GM12892 (cell line): ENCODE data around the gene IGSF22.
A peak's percentile ranks its signal among the peaks of the same experiment; 100 is the strongest.

Source experiments
- DNase-seq: peaks from one replicate; pipeline ENCODE4 v3.0.0; 2011; ENCODE audit not compliant: insufficient read length
- FAIRE-seq: peaks from 2 replicates; lab custom pipeline; 2011; peaks lifted over from hg19 to GRCh38; lab: Jason Lieb, UNC
- POLR2A ChIP-seq: IDR thresholded peaks from 2 replicates; pipeline ENCODE4 v1.6.1; 2011; ENCODE audit warnings: low read depth, low read length, control low read depth
- POLR2AphosphoS5 ChIP-seq: IDR thresholded peaks from 2 replicates; pipeline ENCODE4 v1.6.1; 2011; ENCODE audit warnings: low read depth, low read length, control low read depth
- TAF1 ChIP-seq: IDR thresholded peaks from 2 replicates; pipeline ENCODE4 v1.6.1; 2011; ENCODE audit warnings: low read depth, mild to moderate bottlenecking, control low read depth, low read length, borderline replicate concordance

Gene IGSF22

GRCh38 chr11:18706330-18707243 is 19.4 kb downstream of the IGSF22 start:
- TF ChIP-seq POLR2A = no peak
- no peak for TF ChIP-seq POLR2AphosphoS5
- no peak for TF ChIP-seq TAF1
- DNase-seq (no peak), FAIRE-seq (peak; percentile 93)

- DNase-seq = no peak
- FAIRE-seq = peak; percentile 30
- TF ChIP-seq POLR2AphosphoS5 = no peak
- no peak for TF ChIP-seq TAF1
- no peak for TF ChIP-seq POLR2A
Observed at GRCh38 chr11:18705651-18706281, 20.2 kb downstream of the IGSF22 start.

- TF ChIP-seq TAF1 = no peak
- no peak for TF ChIP-seq POLR2A
- TF ChIP-seq POLR2AphosphoS5 = no peak
- no peak for DNase-seq
- no peak for FAIRE-seq
Observed at GRCh38 chr11:18704698-18705097, 21.3 kb downstream of the IGSF22 start.

GRCh38 chr11:18704045-18704645 is 21.8 kb downstream of the IGSF22 start:
- DNase-seq = no peak
- no peak for FAIRE-seq
- TF ChIP-seq POLR2AphosphoS5 = no peak
- no peak for TF ChIP-seq POLR2A
- no peak for TF ChIP-seq TAF1

GRCh38 chr11:18703001-18703763 is 22.8 kb downstream of the IGSF22 start:
- FAIRE-seq = no peak
- DNase-seq = no peak
- no peak for TF ChIP-seq POLR2AphosphoS5
- TF ChIP-seq TAF1 = no peak
- no peak for TF ChIP-seq POLR2A

GRCh38 chr11:18701614-18702216 is 24.3 kb downstream of the IGSF22 start:
- FAIRE-seq (no peak), DNase-seq (no peak)
- no peak for TF ChIP-seq TAF1
- no peak for TF ChIP-seq POLR2A
- TF ChIP-seq POLR2AphosphoS5 = no peak

GRCh38 chr11:18700872-18701271 is 25.1 kb downstream of the IGSF22 start:
- no peak for FAIRE-seq
- TF ChIP-seq TAF1 = no peak
- TF ChIP-seq POLR2AphosphoS5 = no peak
- TF ChIP-seq POLR2A = no peak
- no peak for DNase-seq

GRCh38 chr11:18700375-18700774 is 25.6 kb downstream of the IGSF22 start:
- no peak for TF ChIP-seq TAF1
- FAIRE-seq (no peak), DNase-seq (no peak)

GRCh38 chr11:18699848-18700261 is 26.1 kb downstream of the IGSF22 start:
- TF ChIP-seq TAF1 = no peak
- TF ChIP-seq POLR2AphosphoS5 = no peak
- no peak for TF ChIP-seq POLR2A
- FAIRE-seq = peak; percentile 63
- DNase-seq = no peak

GRCh38 chr11:18699269-18699596 is 26.8 kb downstream of the IGSF22 start:
- peak; percentile 33 for FAIRE-seq
- TF ChIP-seq POLR2A (no peak), TAF1 (no peak), POLR2AphosphoS5 (no peak)
- no peak for DNase-seq

- FAIRE-seq = peak; percentile 96
- TF ChIP-seq TAF1 = no peak
- DNase-seq = peak; percentile 87
Observed at GRCh38 chr11:18698341-18699268, 27.4 kb downstream of the IGSF22 start, which contains the start of gene TMEM86A. Gene TMEM86A (plus strand): TSS chr11:18698779. CDS start chr11:18698887, 108 bp downstream.
